Endodermal cell (in vitro differentiated cells): ENCODE results near the gene CHST7. TPM values are rescaled to one million over a fixed set of nuclear protein-coding genes. Genes with fewer than 3 reads are reported as not detected.

ENCODE experiments used
- DNase-seq: peaks from one replicate; pipeline ENCODE4 v3.0.0-alpha.2; 2017
- H3K27ac ChIP-seq: 2 replicates; pipeline ENCODE4 v1.5.1; 2013; ENCODE audit warnings: mild to moderate bottlenecking, low read depth, low read length, moderate library complexity
- H3K27me3 ChIP-seq: 2 replicates; pipeline ENCODE4 v1.6.1; 2013; ENCODE audit warnings: mild to moderate bottlenecking, low read length, moderate library complexity; ENCODE audit not compliant: insufficient read depth, control insufficient read depth, poor library complexity, severe bottlenecking
- H3K36me3 ChIP-seq: 2 replicates; pipeline ENCODE4 v1.7.0; 2013; ENCODE audit warnings: mild to moderate bottlenecking, low read length, moderate library complexity; ENCODE audit not compliant: control insufficient read depth, insufficient read depth
- H3K4me1 ChIP-seq: one replicate; pipeline ENCODE4 v1.7.0; 2013; ENCODE audit warnings: low read length; ENCODE audit not compliant: control insufficient read depth, insufficient read depth
- H3K4me3 ChIP-seq: 2 replicates; pipeline ENCODE4 v1.5.1; 2013; ENCODE audit warnings: mild to moderate bottlenecking, low read length, moderate library complexity
- H3K9ac ChIP-seq: 2 replicates; pipeline ENCODE4 v1.6.1; 2013; ENCODE audit warnings: mild to moderate bottlenecking, low read length, moderate library complexity; ENCODE audit not compliant: poor library complexity, severe bottlenecking; ENCODE audit errors: extremely low read depth
- H3K9me3 ChIP-seq: 2 replicates; pipeline ENCODE4 v1.6.1; 2013; ENCODE audit warnings: mild to moderate bottlenecking, low read length, moderate library complexity; ENCODE audit not compliant: control insufficient read depth
- H3K27ac Mint-ChIP-seq: 2 replicates; pipeline ENCODE4 v1.8.0; 2020; ENCODE audit warnings: mixed read lengths
- H3K27me3 Mint-ChIP-seq: 2 replicates; pipeline ENCODE4 v1.8.0; 2021; ENCODE audit warnings: mild to moderate bottlenecking, mixed read lengths; ENCODE audit not compliant: insufficient read depth
- H3K36me3 Mint-ChIP-seq: 2 replicates; pipeline ENCODE4 v1.8.0; 2020; ENCODE audit warnings: low read depth, mixed read lengths
- H3K4me1 Mint-ChIP-seq: 2 replicates; pipeline ENCODE4 v1.8.0; 2020; ENCODE audit warnings: mixed read lengths
- H3K4me3 Mint-ChIP-seq: 2 replicates; pipeline ENCODE4 v1.8.0; 2020; ENCODE audit warnings: mild to moderate bottlenecking, moderate library complexity, mixed read lengths
- H3K9me3 Mint-ChIP-seq: 2 replicates; pipeline ENCODE4 v1.8.0; 2020; ENCODE audit warnings: mild to moderate bottlenecking, mixed read lengths
- WGBS, 2 experiments: methylation state at CpG; one replicate each; pipeline versions ENCODE4 v1.1.5 to v1.1.7; 2013; ENCODE audit warnings: missing lambda C conversion rate in 2 of 2, mixed read lengths in 1 of 2; ENCODE audit not compliant: insufficient coverage in 1 of 2, insufficient read length in 1 of 2; 5-methylcytosine and 5-hydroxymethylcytosine counted together
- total RNA-seq, 2 donors: library from RNA; stranded (reverse); fragmentation: NEBNext Ultra II Directional in 1 of 2; extraction: Animal tissue kit (Norgen Biotek cat#: 25700) in 1 of 2; gene quantifications; 2 replicates in 1 of 2; 3 replicates in 1 of 2; pipeline ENCODE4 v1.2.1, GENCODE V29; 2021
- TF ChIP-seq, protein P1 (sequence below): fragments of 200-600 bp; sonication (generic); conservative IDR thresholded peaks from 2 replicates; pipeline ENCODE4 v1.5.0; 2021; ENCODE audit warnings: antibody characterized with exemption, mild to moderate bottlenecking

CHST7 gene
- total RNA-seq, 2 donors from 2014 or later: 1.6 to 4.2 TPM

DNA sequence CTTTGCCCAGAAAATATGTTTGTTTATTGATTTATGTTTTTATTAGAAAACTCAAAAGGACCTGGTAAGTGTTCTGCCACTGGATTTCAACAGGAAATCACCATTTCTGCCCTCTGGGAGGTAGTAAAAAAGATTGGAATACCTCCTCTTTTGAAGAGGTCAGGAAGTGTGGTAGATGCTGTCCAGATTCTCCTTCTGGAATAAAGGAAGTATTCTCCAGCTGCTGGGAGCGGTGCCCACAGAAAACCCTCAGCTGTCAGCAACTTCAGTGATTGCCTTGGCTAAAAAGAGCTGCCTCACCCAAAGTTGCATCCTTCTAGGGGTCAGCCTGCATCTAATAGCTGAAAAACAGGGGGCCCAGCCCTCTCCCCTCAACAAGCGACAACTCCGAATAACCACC is 14.5 kb upstream of the CHST7 start:
- Mint-ChIP-seq H3K27me3 (no peaks in the 10 kb centered on the region), H3K4me1 (no peaks in the 10 kb centered on the region), H3K36me3 (no peaks in the 10 kb centered on the region), H3K4me3 (no peak overlapping the region), H3K9me3 (peaks cover 59% of the 10 kb centered on the region), H3K27ac (no peak overlapping the region)
- Histone ChIP-seq H3K9ac (no peak overlapping the region), H3K27ac (no peak overlapping the region), H3K27me3 (no peaks in the 10 kb centered on the region), H3K4me1 (no peaks in the 10 kb centered on the region), H3K36me3 (no peaks in the 10 kb centered on the region), H3K9me3 (no peaks in the 10 kb centered on the region), H3K4me3 (no peak overlapping the region)
- TF ChIP-seq, protein P1, sequence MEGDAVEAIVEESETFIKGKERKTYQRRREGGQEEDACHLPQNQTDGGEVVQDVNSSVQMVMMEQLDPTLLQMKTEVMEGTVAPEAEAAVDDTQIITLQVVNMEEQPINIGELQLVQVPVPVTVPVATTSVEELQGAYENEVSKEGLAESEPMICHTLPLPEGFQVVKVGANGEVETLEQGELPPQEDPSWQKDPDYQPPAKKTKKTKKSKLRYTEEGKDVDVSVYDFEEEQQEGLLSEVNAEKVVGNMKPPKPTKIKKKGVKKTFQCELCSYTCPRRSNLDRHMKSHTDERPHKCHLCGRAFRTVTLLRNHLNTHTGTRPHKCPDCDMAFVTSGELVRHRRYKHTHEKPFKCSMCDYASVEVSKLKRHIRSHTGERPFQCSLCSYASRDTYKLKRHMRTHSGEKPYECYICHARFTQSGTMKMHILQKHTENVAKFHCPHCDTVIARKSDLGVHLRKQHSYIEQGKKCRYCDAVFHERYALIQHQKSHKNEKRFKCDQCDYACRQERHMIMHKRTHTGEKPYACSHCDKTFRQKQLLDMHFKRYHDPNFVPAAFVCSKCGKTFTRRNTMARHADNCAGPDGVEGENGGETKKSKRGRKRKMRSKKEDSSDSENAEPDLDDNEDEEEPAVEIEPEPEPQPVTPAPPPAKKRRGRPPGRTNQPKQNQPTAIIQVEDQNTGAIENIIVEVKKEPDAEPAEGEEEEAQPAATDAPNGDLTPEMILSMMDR: no peak
- DNase-seq: no peak
- 94% methylated on average over 3 of the region's 3 CpGs; no CpG with 5 or more reads in 1 of the 2 experiments for WGBS, 2 experiments

DNA sequence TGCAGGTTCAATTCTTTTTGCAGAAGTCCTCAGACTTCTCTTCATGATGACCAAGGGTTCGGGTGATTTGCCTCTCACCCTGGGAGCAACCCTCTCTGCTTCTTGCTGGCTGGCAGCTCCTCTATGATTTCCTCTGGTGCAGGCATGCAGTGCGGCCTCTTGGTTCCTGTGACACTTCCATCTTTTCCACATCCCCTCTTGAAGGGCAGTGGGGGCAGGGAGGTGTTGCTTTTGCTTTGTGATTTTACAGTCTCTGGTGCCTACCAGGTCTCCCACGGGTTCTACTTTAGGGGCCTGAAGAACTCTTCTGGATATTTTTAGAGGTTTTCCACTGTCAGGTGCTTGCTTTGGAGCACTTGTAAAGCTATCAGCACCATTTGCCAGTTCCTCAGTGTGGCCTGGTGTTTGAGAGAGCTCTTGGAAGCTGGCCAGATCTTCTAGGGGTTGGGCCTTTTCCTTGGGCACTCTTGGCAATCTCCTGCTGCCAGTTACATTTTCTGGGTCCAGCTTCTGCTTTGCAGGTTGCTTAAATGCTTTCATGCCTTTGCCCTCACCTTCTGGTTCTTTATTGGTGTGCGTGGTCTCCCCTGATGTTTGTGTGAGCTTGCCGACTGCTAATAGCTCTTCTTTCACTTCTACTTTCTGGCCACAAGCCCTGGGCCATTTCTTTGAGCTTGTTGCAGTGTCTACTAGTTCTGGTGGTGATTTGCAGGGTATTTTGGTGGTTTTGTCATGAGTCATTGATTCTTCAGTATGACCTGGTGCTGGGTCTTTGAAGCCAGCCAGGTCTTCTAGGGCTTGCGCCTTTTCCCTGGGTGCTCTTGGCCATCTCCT is 11.5 kb upstream of the CHST7 start:
- Mint-ChIP-seq H3K27me3 (no peaks in the 10 kb centered on the region), H3K27ac (no peak overlapping the region), H3K9me3 (peaks cover 64% of the 10 kb centered on the region), H3K36me3 (peaks cover 3% of the 10 kb centered on the region), H3K4me3 (no peak overlapping the region), H3K4me1 (no peaks in the 10 kb centered on the region)
- DNase-seq: no peak
- H3K9ac ChIP-seq: no peak overlapping the region
- H3K9me3 ChIP-seq: no peaks in the 10 kb centered on the region
- no peak overlapping the region for H3K4me3 ChIP-seq
- 96% methylated on average over 6 of the region's 6 CpGs; no CpG with 5 or more reads in 1 of the 2 experiments for WGBS, 2 experiments
- no peaks in the 10 kb centered on the region for H3K27me3 ChIP-seq
- no peak overlapping the region for H3K27ac ChIP-seq
- no peaks in the 10 kb centered on the region for H3K4me1 ChIP-seq
- H3K36me3 ChIP-seq: no peaks in the 10 kb centered on the region
- TF ChIP-seq, protein P1: no peak

DNA sequence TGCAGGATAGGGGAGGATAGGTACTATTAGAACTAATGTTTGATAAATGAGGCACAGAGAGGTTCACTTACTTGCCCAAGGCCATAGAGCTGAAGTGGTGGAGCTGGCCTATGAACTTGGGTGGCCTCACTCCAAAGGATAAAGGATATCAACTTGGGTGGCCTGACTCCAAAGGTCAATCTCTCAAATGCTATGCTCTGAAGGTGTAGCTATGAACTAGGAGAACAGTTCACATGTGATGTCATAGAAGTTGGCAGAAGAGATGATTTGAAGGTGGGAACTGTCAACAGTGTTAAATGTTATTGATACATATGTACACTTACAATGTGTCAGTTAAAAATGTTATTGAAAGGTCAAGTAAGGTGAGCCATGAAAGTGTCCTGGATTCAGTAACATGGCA is 6.2 kb upstream of the CHST7 start:
- no peaks in the 10 kb centered on the region for H3K27me3 Mint-ChIP-seq
- TF ChIP-seq, protein P1: no peak
- no peaks in the 10 kb centered on the region for H3K4me1 ChIP-seq
- no peak overlapping the region for H3K4me3 Mint-ChIP-seq
- no peaks in the 10 kb centered on the region for H3K9me3 ChIP-seq
- peaks cover 64% of the 10 kb centered on the region for H3K9me3 Mint-ChIP-seq
- peaks cover 11% of the 10 kb centered on the region for H3K4me1 Mint-ChIP-seq
- no peaks in the 10 kb centered on the region for H3K36me3 ChIP-seq
- H3K4me3 ChIP-seq: no peak overlapping the region
- no peaks in the 10 kb centered on the region for H3K27me3 ChIP-seq
- DNase-seq: no peak
- H3K9ac ChIP-seq: no peak overlapping the region
- H3K27ac Mint-ChIP-seq: no peak overlapping the region
- peaks cover 3% of the 10 kb centered on the region for H3K36me3 Mint-ChIP-seq
- H3K27ac ChIP-seq: no peak overlapping the region
